Stomach (tissue), 9 donors: ENCODE data around the gene DLGAP1. TPM values are rescaled to one million over a fixed set of nuclear protein-coding genes. Genes with fewer than 3 reads are reported as not detected.

ENCODE experiments used
- DNase-seq, 2 donors: peaks; one replicate each; pipeline versions ENCODE4 v3.0.0 to v3.0.0-alpha.2; 2013 to 2019
- H3K27ac ChIP-seq, 5 donors: fragments of 200-600 bp in 4 of 5; sonication (generic) in 4 of 5; one replicate each; pipeline ENCODE4 v1.5.1; 2013 to 2019; ENCODE audit warnings: mild to moderate bottlenecking in 1 of 5, moderate library complexity in 1 of 5
- H3K27me3 ChIP-seq, 3 donors: fragments of 200-600 bp; sonication (generic); one replicate each; pipeline ENCODE4 v1.5.1; 2017 to 2019; ENCODE audit warnings: mixed run types in 1 of 3
- H3K36me3 ChIP-seq, 4 donors: fragments of 200-600 bp; sonication (generic); 1 replicate in 3 of 4; 2 replicates in 1 of 4; pipeline ENCODE4 v1.5.1; 2016 to 2019
- H3K4me1 ChIP-seq, 4 donors: fragments of 200-600 bp; sonication (generic); one replicate each; pipeline ENCODE4 v1.5.1; 2016 to 2019
- H3K4me3 ChIP-seq, 4 donors: fragments of 200-600 bp; sonication (generic) in 3 of 4; one replicate each; pipeline ENCODE4 v1.5.1; 2016 to 2019; ENCODE audit warnings: mild to moderate bottlenecking in 1 of 4
- H3K9me3 ChIP-seq, 4 donors: fragments of 200-600 bp; sonication (generic); one replicate each; pipeline ENCODE4 v1.5.1; 2016 to 2019
- EP300 ChIP-seq: sonication (generic); formaldehyde crosslinking; IDR thresholded peaks from one replicate; pipeline ENCODE4 v1.6.1; 2017; ENCODE audit warnings: antibody characterized with exemption
- POLR2A ChIP-seq, 4 donors: fragments of 450-650 bp; IDR thresholded peaks; one replicate each; pipeline ENCODE4 v1.6.1; 2016; ENCODE audit warnings: antibody characterized with exemption in 4 of 4, control low read depth in 2 of 4, mild to moderate bottlenecking in 1 of 4, moderate library complexity in 1 of 4
- POLR2AphosphoS5 ChIP-seq, 3 donors: sonication (generic); formaldehyde crosslinking; IDR thresholded peaks; one replicate each; pipeline ENCODE4 v1.6.1; 2016; ENCODE audit warnings: antibody characterized with exemption in 3 of 3
- WGBS, 5 donors: extraction: QIAGEN DNeasy Blood & Tissue Kit in 3 of 5; methylation state at CpG; one replicate each; pipeline versions ENCODE4 v1.1.5 to v1.1.7; 2013 to 2018; 5-methylcytosine and 5-hydroxymethylcytosine counted together
- intact Hi-C: fragments of 100-400 bp; cut with DNase I; formaldehyde crosslinking; loops from one replicate; pipeline ENCODE4 v1.15.1; 2023; ENCODE audit warnings: low total_unique reads
- polyA plus RNA-seq, 3 donors: library from polyadenylated mRNA; stranded (reverse); fragments of 200-250 nt; gene quantifications; one replicate each; pipeline ENCODE4 v1.2.3, GENCODE V29; 2013
- total RNA-seq, 5 donors: library from RNA; depleted of rRNA; stranded (reverse); fragments of >200 nt; gene quantifications; one replicate each; pipeline versions ENCODE4 v1.1.0 to v1.2.3, GENCODE V29; 2014 to 2016
- TF ChIP-seq, protein P1 (sequence below), 7 experiments: fragments of 450-650 bp in 4 of 7; fragments of 200-600 bp in 3 of 7; sonication (generic) in 3 of 7; IDR thresholded peaks; one replicate each; pipeline ENCODE4 v1.5.1; 2016 to 2019; ENCODE audit warnings: antibody characterized with exemption in 7 of 7, control low read depth in 2 of 7, mild to moderate bottlenecking in 1 of 7
- donor health status: healthy with polysubstance abuse.
- donor health status: Bipolar disorder and iron deficiency.
- donor health status: healthy.

Gene DLGAP1
- total and polyA plus RNA-seq, 8 donors: 0.06 to 7.0 (median 1.3) TPM; not detected in 1

DNA sequence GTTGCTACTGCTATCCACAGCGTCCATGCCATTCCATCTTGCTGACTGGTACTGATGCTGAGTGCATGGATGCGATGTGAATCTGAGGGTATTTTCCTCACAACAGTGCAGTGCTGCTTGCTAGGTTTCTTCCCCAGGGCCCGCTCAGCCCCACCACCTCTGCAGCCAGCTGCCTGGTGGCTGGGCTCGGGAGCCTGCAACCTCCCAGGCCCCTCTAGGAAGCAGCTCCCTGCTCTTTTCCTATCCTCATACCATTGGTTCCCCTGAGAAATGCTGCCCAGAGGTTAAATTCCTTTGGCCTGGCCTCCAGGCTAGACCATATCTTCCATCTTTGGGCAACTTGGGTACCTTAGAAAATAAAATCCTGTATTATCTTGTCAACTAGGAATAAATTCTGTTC lies 591.5 kb downstream of the DLGAP1 start:
- Histone ChIP-seq H3K9me3 (no peaks in the 10 kb centered on the region), H3K4me3 (no peak overlapping the region), H3K4me1 (peaks cover 0 to 5% (median 2%) of the 10 kb centered on the region in 4 donors), H3K27me3 (no peaks in the 10 kb centered on the region), H3K36me3 (no peaks in the 10 kb centered on the region), H3K27ac (no peak overlapping the region)
- no peak for TF ChIP-seq EP300
- intact Hi-C loops: no loop called here
- DNase-seq: no peak
- 59 to 83% (median 72%) methylated on average over 4 of the region's 4 CpGs for WGBS, 5 donors

DNA sequence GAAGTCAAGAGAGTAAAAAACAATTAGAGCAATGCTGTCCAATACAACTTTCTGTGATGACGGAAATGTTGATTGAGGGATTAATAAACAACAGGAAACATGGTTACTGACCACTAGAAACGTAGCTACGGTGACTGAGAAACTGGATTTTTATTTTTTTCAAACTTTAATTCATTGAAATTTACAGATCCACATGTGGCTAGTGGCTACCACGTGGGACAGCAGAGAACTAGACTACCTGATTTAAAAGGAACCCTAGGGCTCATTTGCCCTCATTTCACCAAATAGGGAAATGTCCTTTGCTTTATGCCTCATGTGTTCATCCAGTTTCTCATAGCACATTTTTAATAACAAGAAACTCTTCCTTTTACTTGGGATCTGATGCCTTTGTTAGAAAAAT lies 592.1 kb downstream of the DLGAP1 start:
- H3K4me1 ChIP-seq: peaks cover 0 to 5% (median 2%) of the 10 kb centered on the region in 4 donors
- H3K27me3 ChIP-seq: no peaks in the 10 kb centered on the region
- 75 to 81% (median 78%) methylated on average over 4 of the region's 4 CpGs for WGBS, 5 donors
- no peaks in the 10 kb centered on the region for H3K9me3 ChIP-seq
- H3K27ac ChIP-seq: no peak overlapping the region
- TF ChIP-seq, protein P1, sequence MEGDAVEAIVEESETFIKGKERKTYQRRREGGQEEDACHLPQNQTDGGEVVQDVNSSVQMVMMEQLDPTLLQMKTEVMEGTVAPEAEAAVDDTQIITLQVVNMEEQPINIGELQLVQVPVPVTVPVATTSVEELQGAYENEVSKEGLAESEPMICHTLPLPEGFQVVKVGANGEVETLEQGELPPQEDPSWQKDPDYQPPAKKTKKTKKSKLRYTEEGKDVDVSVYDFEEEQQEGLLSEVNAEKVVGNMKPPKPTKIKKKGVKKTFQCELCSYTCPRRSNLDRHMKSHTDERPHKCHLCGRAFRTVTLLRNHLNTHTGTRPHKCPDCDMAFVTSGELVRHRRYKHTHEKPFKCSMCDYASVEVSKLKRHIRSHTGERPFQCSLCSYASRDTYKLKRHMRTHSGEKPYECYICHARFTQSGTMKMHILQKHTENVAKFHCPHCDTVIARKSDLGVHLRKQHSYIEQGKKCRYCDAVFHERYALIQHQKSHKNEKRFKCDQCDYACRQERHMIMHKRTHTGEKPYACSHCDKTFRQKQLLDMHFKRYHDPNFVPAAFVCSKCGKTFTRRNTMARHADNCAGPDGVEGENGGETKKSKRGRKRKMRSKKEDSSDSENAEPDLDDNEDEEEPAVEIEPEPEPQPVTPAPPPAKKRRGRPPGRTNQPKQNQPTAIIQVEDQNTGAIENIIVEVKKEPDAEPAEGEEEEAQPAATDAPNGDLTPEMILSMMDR (IDR thresholded peaks at IDR 0.05): no peak
- TF ChIP-seq EP300: no peak
- TF ChIP-seq POLR2A (IDR thresholded peaks at IDR 0.05): no peak
- no peak for TF ChIP-seq POLR2AphosphoS5 (IDR thresholded peaks at IDR 0.05)
- H3K36me3 ChIP-seq: no peaks in the 10 kb centered on the region
- no peak for DNase-seq
- H3K4me3 ChIP-seq: no peak overlapping the region
- intact Hi-C loops: no loop called here

DNA sequence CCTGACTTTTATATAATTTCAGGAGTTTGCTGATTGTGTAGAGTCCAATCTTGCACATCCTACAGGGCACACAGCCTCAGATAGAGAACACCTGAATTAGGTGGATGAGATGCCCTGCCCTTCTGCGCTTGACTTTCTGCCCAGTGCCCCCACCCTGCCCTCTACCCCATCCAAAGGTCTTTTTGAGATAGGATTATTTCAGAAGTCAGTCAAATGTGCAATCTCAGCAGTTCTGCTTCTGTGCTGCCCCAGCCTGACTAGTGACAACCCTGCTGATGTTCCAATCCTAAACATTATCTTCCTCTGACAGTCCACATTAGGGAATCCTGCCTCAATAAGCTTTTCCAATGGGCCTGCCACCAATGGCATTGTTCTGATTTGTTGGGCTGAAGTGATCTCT lies 593.6 kb downstream of the DLGAP1 start:
- no peak for DNase-seq
- no peaks in the 10 kb centered on the region for H3K9me3 ChIP-seq
- WGBS, 5 donors: 85 to 95% (median 93%) methylated on average over 1 of the region's 1 CpG

DNA sequence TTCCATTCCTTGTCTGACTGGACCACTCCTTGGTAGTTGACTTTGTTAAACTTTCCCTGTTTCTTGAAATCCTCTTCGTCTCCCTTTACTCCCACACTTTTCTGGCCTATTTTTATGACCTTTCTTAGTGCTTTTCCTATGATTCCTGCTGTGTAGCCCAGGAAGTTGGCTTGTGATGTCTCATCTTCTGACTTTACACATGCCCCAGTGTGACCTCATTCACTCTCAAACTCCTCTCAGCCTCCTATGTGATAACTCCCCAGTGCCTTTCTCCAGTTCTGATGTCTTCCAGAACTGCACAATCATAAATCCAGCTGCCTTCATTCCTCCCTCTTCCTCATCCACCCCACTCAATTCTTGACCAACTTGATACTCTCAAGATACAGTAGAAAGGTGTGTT lies 597.6 kb downstream of the DLGAP1 start:
- TF ChIP-seq, protein P1 (IDR thresholded peaks at IDR 0.05): no peak
- TF ChIP-seq POLR2AphosphoS5 (IDR thresholded peaks at IDR 0.05): no peak
- H3K9me3 ChIP-seq: no peaks in the 10 kb centered on the region
- no peaks in the 10 kb centered on the region for H3K27me3 ChIP-seq
- H3K36me3 ChIP-seq: no peaks in the 10 kb centered on the region
- no peak overlapping the region for H3K27ac ChIP-seq
- intact Hi-C loops: no loop called here
- DNase-seq: no peak
- no peaks in the 10 kb centered on the region for H3K4me1 ChIP-seq
- 67 to 84% (median 80%) methylated on average over 1 of the region's 1 CpG for WGBS, 5 donors
- H3K4me3 ChIP-seq: no peak overlapping the region

More for the DNA sequence above, 593.6 kb downstream of the DLGAP1 start:
- no peak overlapping the region for H3K27ac ChIP-seq
- intact Hi-C loops: no loop called here
- H3K4me3 ChIP-seq: no peak overlapping the region
- TF ChIP-seq POLR2A (IDR thresholded peaks at IDR 0.05) (no peak), EP300 (no peak), POLR2AphosphoS5 (IDR thresholded peaks at IDR 0.05) (no peak)
- TF ChIP-seq, protein P1 (IDR thresholded peaks at IDR 0.05): no peak
- no peaks in the 10 kb centered on the region for H3K27me3 ChIP-seq
- H3K4me1 ChIP-seq: no peaks in the 10 kb centered on the region
- no peaks in the 10 kb centered on the region for H3K36me3 ChIP-seq

DNA sequence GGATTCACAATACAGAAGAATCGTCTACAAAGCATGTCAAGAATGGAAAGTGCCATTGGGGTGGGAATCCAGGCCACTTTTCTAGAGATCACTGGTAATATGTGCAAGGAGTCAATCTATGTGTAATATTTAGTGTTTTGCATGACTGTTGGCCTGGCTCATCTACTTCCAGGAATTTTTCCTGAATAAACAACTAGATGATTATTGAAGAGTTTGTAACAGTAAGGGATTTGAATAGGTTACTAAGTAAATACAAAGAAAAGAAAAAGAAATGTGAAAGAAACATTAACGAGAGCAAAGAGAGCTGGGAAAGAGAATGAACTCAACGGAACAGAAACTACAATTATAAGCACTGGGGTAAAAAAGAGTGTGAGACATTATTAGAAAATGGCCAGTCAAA lies 599.1 kb downstream of the DLGAP1 start:
- WGBS, 5 donors: 80 to 84% (median 82%) methylated on average over 3 of the region's 3 CpGs
- intact Hi-C loops: no loop called here
- TF ChIP-seq POLR2A (IDR thresholded peaks at IDR 0.05) (no peak), POLR2AphosphoS5 (IDR thresholded peaks at IDR 0.05) (no peak), EP300 (no peak)
- TF ChIP-seq, protein P1 (IDR thresholded peaks at IDR 0.05): no peak
- no peaks in the 10 kb centered on the region for H3K4me1 ChIP-seq
- H3K4me3 ChIP-seq: no peak overlapping the region
- no peaks in the 10 kb centered on the region for H3K36me3 ChIP-seq
- no peaks in the 10 kb centered on the region for H3K27me3 ChIP-seq
- no peaks in the 10 kb centered on the region for H3K9me3 ChIP-seq
- no peak overlapping the region for H3K27ac ChIP-seq
- DNase-seq: no peak
